ENCODE measurements around the gene RNF125.
A peak's percentile ranks its signal among the peaks of the same experiment; 100 is the strongest.
"Not testable (repeated sequence)": the region's sequence is repeated elsewhere in the genome, so short reads cannot be mapped to it uniquely, and the experiment has no call there.

The RNF125 gene

DNA sequence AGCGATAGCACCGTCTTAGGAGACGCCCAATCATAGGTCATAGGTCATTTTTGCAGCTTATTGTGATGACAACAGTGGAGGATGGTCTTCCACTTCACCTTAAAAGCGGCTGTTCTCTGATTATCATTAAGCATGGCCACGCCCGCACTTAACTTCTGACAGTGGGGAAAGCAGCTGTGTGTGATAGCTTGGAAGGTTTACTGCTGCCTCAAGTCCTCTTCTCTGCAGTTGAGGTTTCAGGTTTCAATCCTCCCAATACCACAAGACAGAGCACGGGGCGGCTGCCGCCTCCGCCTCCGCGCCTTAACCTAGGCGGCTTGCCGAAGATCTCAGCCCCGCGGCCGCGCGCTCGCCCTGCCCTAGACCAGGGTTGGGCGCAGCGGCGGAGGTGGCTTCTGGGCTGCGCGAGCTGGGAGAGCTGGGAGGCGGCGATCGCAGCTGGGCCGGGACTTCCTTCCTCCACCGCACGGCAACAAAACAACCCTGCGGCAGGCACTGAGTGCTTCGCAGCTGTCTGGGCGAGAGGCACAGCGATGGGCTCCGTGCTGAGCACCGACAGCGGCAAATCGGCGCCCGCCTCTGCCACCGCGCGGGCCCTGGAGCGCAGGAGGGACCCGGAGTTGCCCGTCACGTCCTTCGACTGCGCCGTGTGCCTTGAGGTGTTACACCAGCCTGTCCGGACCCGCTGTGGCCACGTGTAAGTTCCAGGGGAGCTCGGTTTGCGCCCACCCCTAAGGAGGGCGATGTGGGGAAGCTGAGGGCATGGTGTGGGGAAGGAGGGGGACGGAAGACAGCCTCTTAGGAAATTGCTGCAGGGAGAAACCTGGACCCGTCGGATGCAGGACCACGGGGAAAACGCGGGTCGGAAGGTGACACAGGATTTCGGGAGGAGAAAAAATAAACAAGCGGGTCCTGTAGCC is at the start of gene RNF125:
TSS of gene RNF125 (plus strand) at position 495 of the 920 bp plus-strand sequence. CDS start at position 534, 39 bp downstream.
- DNase-seq, result peak; percentile 89

DNA sequence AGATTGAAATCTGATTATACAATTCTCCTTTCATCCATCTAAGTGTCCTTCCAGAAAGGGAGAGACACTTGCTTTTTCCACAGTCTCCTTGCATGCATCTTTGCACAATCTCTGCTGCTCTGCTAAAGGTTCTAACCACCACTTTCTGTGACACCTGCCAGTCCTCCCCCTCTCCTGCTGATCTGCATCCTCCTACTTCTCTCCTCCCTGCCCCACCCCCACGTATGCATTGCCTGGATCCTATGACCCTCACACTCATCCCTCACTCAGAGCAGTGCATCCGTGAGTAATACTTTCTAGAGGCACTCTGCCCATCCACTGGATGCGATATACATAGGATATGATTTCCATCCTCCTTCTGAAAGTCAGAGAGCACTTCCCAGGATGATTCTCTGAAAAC is 48.0 kb upstream of the RNF125 start:
- DNase-seq, result no peak

DNA sequence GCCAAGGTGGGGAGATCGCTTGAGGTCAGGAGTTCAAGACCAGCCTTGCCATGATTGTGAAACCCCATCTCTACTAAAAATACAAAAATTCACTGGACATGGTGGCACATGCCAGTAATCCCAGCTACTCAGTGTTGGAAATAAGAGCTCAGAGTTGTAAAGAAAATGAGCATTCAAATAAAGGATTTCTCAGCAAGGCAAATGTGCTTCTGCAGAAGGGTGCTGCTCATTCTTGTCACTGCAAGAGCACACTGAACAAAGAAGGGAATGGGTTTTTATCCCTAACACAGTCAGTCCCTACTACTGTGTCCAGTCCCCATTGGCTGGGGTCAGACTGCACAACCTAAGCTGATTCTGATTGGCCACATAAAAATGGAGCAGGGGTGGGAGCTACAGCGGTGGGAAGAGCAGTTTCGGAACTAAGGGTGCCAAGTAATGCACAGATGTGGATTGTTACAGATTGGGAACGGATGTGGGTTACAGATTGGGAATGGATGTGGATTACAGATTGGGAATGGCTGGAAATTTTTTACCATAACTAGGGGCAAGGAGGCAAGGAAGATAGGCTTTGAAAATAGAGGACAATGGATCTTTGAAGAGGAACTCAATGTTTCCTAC is 44.6 kb upstream of the RNF125 start:
- no peak for DNase-seq

DNA sequence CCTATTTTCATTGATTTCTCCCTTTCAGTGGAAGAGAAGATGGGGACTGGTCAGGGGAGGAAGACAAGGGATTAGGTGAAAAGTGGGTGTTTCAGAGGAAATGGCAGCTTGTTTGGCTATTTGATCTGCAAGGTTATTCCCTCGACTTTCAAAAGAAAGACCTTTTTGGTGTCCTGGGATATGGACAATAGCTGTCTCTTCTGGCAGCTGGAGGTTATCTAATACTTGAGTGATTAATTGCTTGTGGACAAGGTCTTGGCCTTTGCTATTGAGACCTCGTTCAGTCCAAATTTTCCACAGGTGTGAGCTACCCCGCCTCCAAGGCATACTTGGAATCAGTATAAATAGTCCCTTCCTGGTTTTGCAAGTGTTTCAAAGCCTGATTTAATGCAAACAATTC is 42.4 kb upstream of the RNF125 start:
- DNase-seq, result no peak

DNA sequence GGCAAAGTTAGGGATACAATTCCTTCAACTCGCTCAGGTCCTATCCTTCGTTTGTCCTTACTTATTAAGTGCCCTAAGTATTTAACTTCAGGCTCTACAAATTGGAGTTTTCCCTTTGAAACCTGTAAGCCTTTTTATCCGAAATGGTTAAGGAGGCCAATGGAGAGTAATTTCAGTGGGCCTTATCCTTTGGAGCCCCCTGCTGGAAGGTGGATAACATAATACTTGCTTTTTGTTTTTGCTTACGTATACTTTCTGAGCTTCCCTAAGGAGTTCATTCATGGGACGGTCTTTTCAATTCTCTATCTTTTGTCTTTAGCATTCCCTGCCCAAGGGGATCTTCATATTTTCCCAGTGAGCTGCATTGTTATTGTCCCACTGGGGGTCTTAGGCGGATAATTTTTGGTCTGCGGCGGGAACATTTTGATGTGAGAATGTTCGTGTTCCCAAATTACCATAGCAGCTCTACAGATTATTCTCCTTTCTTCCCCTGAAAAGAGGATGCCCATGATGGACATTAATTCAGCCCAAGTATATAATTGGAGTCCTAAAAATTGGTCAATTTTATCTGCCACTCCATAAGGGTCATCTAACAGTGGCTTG is 41.3 kb upstream of the RNF125 start:
- DNase-seq, result peak; percentile 13

DNA sequence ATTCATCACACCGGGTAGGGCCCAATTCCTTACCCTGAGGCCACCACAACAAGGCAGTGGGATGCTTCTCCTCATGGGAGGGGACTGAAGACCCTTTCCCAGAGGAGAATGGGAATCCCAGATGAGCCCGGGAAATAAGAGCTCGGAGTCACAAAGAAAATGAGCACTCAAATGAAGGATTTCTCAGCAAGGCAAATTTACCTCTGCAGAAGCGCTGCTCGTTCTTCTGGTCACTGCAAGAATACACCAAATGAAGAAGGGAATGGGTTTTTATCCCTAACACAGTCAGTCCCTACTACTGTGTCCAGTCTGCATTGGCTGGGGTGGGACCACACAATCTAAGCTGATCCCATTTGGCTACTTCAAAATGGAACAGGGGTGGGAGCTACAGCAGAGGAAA is 40.0 kb upstream of the RNF125 start:
- no peak for DNase-seq

DNA sequence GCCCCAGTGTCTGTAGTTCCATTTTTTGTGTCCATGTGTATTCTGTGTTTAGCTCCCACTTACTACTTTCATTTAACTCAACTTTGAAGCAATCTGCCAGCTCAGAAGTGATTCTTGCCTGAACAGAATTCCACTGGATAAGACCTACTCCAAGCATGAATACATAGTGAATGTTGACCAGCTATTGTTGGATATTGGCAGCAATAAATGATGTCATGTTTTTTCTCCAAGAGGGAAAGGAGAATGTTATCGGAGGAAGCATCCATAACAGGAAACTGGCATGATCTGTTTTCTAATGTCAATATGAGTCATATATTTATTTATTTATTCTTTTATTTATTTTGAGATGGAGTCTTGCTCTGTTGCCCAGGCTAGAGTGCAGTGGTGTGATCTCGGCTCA is 38.9 kb upstream of the RNF125 start:
- DNase-seq, result no peak

DNA sequence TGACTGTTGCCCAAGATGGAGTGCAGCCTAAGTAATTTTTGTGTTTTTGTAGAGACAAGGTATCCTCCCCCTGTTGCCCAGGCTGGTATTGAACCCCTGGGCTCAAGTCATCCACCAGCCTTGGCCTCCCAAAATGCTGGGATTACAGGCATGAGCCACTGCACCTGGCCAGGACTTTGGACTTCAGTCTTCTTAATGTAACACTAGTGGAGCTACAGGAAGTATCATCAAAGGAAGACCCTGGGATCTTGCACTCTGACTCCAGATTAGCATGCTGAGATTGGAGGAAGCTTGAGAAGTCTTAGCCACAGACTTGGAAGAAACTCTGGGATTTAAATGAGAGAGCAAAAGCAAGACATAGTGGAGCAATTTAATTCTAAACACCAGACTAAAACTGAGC is 37.8 kb upstream of the RNF125 start:
- no peak for DNase-seq

DNA sequence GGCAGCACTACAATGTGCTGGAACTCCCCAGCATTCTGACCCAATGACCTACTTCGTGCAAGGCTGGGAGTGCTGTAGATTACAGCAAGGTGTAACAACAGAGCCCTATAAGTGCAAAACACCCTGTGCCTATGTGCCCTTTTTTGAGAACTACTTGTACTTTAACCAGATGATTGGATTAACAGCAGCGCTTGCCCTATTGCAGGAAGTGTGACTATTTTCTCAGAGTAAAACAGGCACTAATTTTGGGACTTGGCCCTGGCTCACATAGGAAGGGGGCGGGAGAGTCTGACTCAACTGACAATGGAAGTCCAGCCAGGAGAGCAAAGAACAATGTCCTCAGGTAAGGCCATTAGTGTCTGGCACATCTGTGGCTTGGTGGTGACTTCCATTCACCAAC is 35.6 kb upstream of the RNF125 start:
- DNase-seq, result no peak

DNA sequence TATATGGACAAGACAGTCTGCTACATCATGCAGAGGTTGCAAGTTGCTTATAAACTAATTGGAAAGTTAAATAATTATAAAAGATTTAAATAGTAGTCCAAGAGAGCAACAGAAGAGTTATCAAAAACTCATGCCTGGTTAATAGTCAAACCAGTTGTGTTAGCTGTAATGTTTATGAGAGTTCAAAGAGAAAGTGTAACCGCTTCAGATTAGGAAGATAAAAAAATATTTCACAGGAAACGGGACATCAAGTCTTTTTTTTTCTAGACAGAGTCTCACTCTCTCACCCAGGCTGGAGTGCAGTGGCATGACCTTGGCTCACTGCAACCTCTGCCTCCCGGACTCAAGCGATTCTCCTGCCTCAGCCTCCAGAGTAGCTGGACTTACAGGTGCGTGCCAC is 34.6 kb upstream of the RNF125 start:
- DNase-seq, result no peak

DNA sequence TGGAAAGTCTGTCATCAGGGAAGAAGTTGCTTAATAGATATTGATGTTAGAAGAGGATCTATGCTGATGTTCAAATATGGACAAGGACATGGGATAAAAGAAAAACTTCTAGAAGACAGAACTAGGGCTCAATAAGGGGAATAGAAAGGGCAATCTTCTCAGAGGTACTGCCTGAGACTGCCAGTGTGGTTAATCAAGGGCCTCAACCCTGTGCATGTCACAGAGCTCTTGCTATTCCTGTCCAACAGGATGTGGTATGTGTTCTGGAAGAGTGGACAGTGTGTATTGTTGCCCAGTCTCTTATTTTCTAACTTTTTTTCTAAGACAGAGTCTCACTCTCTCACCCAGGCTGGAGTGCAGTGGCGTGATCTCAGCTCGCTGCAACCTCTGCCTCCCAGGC is 27.8 kb upstream of the RNF125 start:
- DNase-seq, result no peak

DNA sequence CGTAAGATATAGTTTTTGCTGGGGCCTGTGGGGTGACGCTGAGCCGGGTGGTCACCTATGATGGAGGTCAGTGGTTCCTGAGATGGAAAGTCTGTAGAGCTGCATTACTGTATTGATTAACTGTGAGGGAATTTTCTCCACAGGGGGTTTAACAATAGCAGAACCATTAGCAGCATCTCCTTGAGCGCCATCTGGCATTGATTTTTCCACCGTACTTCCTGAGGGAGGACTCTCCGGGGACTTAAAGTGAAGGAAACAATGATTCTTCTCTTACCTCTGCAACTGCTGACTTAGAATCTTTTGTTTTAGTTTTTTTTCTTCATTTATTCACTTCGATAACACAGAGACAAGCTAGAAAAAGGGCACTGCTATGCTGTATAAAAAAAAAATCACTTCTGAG is 22.6 kb upstream of the RNF125 start:
- DNase-seq, result no peak

DNA sequence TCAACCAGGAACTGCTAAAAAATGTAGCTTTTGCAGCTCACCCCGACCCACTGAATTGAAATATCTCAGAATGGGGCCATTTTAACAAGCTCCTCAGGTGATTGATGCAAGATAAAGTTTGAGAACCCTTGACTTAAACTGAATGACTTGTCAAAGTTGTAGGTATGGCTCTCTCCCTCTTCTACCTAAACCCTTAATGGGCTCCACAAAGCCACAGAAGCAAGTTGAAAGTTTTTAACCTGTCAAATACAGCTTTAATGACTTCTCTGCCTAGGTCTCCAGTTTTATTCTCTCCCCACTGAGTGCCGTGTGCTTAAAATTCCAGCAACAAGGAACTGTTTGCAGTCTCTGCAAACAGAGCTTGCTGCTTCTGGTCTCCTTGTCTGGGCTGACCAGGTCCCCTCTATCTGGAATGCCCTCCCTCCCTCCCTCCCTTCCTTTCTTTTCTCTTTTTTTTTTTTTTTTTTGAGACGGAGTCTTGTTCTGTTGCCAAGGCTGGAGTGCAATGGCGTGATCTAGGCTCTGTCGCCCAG is 19.7 kb upstream of the RNF125 start:
- no peak for DNase-seq

DNA sequence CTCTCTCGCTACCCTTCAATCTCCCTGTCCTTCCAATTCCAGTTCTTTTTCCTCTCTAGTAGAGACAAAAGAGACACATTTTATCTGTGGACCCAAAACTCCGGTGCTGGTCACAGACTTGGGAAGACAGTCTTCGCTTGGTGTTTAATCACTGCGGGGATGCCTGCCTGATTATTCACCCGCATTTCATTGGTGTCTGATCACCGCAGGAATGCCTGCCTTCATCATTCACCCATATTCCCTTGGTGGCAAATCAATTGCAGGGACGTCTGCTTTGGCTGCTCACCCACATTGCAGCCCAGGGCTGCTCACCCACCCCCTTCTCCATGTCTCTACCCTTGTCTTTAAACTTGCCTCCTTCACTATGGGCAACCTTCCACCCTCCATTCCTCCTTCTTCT is 17.5 kb upstream of the RNF125 start:
- not testable (repeated sequence) for DNase-seq

DNA sequence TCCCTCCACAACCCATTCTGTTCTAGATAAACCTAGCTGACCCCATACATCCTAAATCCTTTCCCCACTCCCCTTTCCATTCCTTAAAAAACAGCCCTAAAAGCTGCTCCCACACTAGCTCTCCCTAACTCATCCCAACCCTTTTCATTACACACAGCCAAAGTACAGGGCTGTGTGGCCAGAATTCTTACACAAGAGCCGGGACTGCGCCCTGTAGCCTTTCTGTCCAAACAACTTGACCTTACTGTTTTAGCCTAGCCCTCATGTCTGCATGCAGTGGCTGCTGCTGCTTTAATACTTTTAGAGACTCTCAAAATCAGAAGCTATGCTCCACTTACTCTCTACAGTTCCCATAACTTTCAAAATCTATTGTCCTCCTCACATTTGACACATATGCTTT is 14.8 kb upstream of the RNF125 start:
- DNase-seq, result not testable (repeated sequence)

DNA sequence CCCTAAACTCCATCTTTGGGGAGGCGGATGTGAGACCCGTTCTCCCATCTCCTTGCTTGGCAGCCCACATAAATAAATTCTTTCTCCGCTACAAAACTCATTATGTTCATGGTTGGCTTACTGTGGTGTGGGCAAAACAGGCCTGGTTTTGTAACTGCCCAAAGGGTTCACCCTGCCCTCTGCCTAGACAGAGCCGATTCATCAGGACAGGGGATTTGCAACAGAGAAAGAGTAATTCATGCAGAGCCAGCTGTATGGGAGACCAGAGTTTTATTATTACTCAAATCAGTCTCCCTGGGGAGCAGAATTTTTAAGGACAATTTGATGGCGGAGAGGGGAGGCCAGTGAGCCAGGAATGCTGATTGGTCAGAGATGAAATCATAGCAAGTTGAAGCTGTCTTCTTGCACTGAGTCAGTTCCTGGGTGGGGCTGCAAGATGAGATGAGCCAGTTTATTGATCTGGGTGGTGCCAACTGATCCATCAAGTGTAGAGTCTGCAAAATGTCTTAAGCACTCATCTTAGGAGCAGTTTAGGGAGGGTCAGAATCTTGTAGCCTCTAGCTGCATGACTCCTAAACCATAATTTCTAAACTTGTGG is 8.4 kb upstream of the RNF125 start:
- no peak for DNase-seq

DNA sequence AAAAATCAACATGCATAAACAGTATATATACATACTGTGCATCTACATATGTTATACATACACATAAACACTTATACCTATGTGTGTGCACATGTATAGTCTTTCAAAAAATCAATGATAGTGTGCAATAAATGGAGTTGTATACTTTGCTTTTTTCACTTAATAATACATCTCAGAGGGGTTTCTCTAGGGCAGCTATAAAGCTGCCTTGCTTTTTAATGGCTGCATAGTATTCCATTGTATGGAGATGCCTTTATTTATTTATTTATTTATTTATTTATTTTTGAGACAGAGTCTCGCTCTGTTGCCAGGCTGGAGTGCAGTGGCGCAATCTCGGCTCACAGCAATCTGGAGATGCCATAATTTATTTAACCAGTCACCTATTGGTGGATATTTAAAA is 7.4 kb upstream of the RNF125 start:
- DNase-seq, result no peak

DNA sequence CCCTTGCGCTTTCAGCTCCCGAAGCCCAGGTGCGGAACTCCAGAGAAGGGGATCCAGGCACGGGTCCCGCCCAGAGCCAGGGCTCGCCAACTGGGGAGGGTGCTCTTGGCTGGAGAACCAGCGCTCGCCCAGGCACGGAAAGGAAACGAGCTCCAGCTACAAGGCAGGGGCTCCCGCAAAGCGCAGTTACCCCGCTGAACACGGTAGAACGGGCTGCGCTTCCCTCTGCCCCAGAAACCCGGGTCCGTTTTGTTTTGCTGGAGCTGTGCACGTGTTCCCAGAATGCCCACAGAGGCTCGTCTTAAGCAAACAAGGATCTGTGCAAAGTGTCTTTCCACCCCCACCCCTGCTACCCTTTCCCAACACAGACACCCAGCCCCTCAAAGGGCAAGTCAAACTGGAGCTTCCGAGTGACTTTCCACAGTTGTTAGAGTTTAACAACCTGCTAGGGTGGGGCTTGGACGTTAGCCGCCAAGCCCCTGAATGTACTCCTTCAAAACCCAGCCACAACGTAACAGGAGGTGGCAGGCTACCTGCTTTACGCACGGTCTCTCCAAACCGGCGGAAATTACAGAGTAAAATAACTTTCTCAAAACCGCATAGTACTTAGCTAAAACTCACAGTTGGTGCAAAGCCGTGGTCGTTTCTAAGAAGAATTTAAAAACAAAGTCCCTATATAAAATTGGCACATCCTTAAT is 775 bp downstream of the RNF125 start:
- DNase-seq, result peak; percentile 60

DNA sequence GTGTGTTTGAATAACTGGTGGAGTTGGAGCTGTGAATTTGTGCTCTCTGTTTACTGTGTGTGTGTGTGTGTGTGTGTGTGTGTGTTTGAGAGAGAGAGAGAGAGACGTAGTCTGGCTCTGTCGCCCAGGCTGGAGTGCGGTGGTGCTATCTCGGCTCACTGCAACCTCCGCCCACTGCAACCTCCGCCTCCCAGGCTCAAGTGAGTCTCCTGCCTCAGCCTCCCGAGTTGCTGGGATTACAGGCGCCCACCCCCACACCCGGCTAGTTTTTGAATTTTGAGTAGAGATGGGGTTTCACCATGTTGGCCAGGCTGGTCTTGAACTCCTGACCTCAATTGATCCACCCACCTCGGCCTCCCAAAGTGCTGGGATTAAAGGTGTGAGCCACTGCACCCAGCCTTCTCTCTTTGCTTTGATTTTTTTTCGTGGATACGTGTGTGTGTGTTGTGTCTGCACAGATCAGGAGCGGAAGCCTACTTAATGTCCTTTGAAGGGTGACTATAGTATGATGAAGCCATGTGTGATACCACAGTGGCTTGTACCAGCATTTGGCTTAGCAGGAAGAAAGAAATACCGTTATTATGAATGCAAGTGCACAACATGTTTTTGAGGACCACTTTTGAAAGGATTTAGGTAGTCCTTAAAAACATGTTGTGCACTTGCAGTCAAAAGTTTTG is 1.5 kb downstream of the RNF125 start:
- peak; percentile 42 for DNase-seq

DNA sequence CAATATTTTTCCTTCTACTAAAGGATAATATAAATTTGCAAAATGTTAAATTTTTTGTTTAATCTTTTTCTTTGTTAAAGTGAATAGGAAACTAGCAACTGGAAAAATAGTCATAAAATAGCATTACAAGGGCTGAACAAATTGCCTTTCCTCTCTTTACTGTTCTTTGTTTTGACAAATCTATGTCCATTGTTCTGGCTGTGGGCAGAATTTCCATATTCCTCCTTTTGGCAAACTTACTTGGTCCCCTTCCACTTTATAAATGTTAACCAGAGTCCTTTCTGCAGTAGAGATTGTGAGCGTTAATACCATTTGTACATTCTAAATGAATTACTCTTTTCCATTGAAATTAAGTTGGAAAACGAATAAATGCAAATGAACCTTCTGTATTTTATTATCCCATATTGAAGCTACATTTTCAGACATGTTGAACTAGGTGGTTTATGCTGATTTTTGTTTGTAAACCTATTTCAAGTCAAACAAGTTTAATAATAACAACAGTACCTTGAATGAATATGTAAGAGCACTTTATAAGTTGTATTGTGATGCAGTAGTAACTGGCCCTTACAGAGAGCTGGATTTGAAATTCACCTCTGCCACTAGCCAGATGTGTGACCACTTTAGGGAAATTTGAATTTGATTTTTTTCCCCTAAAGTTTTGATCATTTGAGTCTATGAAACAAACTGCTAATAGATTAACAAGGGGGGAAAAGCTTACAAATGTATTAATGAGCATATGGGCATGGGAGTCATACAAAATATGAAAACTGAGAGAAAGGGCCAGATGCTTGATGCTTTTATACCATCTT is 3.3 kb downstream of the RNF125 start:
- no peak for DNase-seq

DNA sequence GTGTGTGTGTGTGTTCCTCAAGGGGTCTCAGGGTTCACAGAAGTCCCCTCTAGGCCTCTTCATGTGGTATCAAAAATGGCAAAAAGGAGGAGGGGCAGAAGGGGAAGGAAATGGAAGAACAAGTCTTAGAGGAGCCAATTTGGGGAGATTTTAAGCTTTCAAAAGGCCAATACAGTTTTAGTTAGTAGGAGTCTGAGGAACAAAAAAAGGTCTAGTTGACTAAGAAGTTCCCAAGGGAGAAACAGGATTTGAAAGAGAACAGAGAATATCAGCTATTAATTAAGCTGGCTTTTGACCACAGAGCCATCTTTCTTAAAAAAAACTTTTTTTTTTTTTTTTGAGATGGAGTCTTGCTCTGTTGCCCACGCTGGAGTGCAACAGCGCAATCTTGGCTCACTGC is 7.1 kb downstream of the RNF125 start:
- DNase-seq, result no peak

All from activated CD4-positive, alpha-beta T cell treated with anti-CD3 and anti-CD28 coated beads, Interleukin-2, amount 50 U/mL, for 1 hour (primary cell).